Upper lobe of left lung (tissue), 4 donors: ENCODE results near the gene CCNG2.

Source experiments
- POLR2AphosphoS5 ChIP-seq, 2 donors: sonication (generic); formaldehyde crosslinking; IDR thresholded peaks; one replicate each; pipeline ENCODE4 v1.5.1; 2017; ENCODE audit warnings: antibody characterized with exemption in 2 of 2
- TF ChIP-seq, protein P1 (sequence below), 6 experiments: fragments of 450-650 bp in 4 of 6; fragments of 200-600 bp in 2 of 6; sonication (generic) in 2 of 6; IDR thresholded peaks; one replicate each; pipeline ENCODE4 v1.5.1; 2016 to 2019; ENCODE audit warnings: antibody characterized with exemption in 6 of 6

DNA sequence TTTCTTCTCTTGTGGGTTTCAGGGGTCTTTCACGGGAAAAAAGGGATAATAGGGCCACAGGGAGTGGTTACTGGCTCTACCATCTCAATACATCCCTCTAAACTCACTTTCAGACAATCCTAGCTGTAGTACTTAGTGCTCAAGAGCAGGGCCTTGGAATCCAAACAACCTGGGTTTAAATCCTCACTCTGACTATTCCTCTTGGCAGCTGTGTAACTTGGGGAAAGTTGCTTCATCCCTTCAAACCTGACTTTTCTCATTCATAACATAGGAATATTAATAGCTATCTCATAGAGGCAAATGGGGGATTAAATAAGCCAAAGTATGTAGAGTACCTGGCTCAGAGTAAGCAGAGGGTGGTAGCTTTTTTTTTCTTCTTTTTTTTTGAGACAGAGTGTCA is 32.4 kb downstream of the CCNG2 start:
- TF ChIP-seq, protein P1, sequence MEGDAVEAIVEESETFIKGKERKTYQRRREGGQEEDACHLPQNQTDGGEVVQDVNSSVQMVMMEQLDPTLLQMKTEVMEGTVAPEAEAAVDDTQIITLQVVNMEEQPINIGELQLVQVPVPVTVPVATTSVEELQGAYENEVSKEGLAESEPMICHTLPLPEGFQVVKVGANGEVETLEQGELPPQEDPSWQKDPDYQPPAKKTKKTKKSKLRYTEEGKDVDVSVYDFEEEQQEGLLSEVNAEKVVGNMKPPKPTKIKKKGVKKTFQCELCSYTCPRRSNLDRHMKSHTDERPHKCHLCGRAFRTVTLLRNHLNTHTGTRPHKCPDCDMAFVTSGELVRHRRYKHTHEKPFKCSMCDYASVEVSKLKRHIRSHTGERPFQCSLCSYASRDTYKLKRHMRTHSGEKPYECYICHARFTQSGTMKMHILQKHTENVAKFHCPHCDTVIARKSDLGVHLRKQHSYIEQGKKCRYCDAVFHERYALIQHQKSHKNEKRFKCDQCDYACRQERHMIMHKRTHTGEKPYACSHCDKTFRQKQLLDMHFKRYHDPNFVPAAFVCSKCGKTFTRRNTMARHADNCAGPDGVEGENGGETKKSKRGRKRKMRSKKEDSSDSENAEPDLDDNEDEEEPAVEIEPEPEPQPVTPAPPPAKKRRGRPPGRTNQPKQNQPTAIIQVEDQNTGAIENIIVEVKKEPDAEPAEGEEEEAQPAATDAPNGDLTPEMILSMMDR (IDR thresholded peaks at IDR 0.05), result no peak
- TF ChIP-seq POLR2AphosphoS5 (IDR thresholded peaks at IDR 0.05), result no peak
